ENCODE results near the gene CARD11. TPM values are rescaled to one million over a fixed set of nuclear protein-coding genes. Genes with fewer than 3 reads are reported as not detected.

Gene CARD11
- total RNA-seq, 3 donors from 2014 or later, result 0.80 to 2.9 (median 2.0) TPM

DNA sequence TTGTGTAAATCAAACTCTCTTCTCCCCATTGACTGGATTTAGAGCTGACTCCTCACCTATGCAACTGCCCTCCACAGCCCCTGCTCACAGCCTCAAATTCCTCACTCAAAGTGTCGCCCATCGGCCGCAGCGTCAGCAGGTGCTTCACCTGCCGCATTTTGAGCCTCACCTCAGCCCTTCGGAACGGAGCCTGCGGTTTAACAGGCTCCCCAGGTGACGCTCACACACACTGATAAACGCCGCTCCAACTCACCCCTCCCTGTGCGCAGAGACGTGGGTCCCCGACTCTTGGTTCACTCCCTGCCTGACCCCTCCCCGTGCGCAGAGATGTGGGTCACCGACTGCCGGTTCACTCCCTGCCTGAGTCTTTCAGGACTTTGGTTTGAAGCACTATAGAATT lies 57.1 kb downstream of the CARD11 start:
- Histone ChIP-seq H3K27ac (no peak overlapping the region), H3K9me3 (peaks cover 3 to 9% of the 10 kb centered on the region in 2 donors), H3K27me3 (no peaks in the 10 kb centered on the region), H3K4me3 (no peak overlapping the region), H3K36me3 (no peaks in the 10 kb centered on the region), H3K4me1 (no peaks in the 10 kb centered on the region)
- TF ChIP-seq POLR2A (IDR thresholded peaks at IDR 0.05) (no peak), POLR2AphosphoS5 (IDR thresholded peaks at IDR 0.05) (no peak)
- TF ChIP-seq, protein P1, sequence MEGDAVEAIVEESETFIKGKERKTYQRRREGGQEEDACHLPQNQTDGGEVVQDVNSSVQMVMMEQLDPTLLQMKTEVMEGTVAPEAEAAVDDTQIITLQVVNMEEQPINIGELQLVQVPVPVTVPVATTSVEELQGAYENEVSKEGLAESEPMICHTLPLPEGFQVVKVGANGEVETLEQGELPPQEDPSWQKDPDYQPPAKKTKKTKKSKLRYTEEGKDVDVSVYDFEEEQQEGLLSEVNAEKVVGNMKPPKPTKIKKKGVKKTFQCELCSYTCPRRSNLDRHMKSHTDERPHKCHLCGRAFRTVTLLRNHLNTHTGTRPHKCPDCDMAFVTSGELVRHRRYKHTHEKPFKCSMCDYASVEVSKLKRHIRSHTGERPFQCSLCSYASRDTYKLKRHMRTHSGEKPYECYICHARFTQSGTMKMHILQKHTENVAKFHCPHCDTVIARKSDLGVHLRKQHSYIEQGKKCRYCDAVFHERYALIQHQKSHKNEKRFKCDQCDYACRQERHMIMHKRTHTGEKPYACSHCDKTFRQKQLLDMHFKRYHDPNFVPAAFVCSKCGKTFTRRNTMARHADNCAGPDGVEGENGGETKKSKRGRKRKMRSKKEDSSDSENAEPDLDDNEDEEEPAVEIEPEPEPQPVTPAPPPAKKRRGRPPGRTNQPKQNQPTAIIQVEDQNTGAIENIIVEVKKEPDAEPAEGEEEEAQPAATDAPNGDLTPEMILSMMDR (IDR thresholded peaks at IDR 0.05), result no peak
- DNase-seq (ENCODE audit: low spot score in 2 of 2), result peak in 1 of 2 donors; percentile 25
- intact Hi-C loops (cut with DNase I; ENCODE audit: low total_unique reads), result no loop called here

DNA sequence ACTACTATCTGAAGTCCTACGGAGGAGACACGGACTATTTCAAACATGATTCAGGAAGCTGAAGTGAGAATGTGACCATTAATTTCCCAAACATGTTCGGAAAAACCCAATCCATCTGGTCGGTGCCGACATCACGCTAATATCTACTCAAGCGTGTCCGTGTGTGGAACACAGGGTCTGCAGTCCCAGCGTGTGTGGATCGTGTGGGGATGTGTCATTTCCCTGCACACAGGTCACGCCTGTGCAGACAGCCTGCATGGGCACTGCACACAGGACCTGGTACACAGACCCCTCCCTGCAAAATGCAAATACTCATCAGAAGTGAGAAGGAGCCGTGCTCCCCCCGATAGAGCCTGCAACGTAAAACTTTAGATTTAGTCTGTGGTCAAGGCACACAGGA lies 57.8 kb downstream of the CARD11 start:
- intact Hi-C loops (cut with DNase I; ENCODE audit: low total_unique reads), result no loop called here
- peaks cover 1 to 2% of the 10 kb centered on the region in 2 donors for H3K9me3 ChIP-seq
- no peak overlapping the region for H3K27ac ChIP-seq
- peak in 1 of 2 donors; percentile 49 for DNase-seq (ENCODE audit: low spot score in 2 of 2)
- H3K4me1 ChIP-seq, result no peaks in the 10 kb centered on the region
- H3K4me3 ChIP-seq, result no peak overlapping the region
- TF ChIP-seq, protein P1 (IDR thresholded peaks at IDR 0.05), result no peak
- TF ChIP-seq POLR2A (IDR thresholded peaks at IDR 0.05), result no peak
- TF ChIP-seq POLR2AphosphoS5 (IDR thresholded peaks at IDR 0.05), result no peak
- no peaks in the 10 kb centered on the region for H3K36me3 ChIP-seq
- no peaks in the 10 kb centered on the region for H3K27me3 ChIP-seq

DNA sequence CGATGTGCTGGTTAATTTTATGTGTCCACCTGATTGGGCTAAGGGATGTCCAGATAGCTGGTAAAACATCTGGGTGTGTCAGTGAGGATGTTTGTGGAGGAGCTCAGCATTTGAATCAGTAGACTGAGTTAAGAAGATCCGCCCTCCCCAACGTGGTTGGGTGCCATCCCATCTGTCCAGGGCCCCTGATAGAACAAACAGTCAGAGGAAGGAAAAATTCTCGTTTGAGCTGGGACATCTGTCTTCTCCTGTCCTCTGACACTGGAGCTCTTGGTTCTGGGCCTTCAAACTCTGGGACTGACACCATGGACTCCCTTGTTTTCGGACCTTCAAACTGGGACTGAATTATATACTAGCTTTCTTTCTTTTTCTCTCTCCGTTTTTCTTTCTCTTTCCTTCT lies 59.6 kb downstream of the CARD11 start:
- Histone ChIP-seq H3K4me3 (no peak overlapping the region), H3K4me1 (peaks cover 0 to 4% of the 10 kb centered on the region in 2 donors), H3K9me3 (no peaks in the 10 kb centered on the region), H3K27ac (no peak overlapping the region), H3K27me3 (no peaks in the 10 kb centered on the region), H3K36me3 (no peaks in the 10 kb centered on the region)
- TF ChIP-seq POLR2AphosphoS5 (IDR thresholded peaks at IDR 0.05) (no peak), POLR2A (IDR thresholded peaks at IDR 0.05) (no peak)
- TF ChIP-seq, protein P1 (IDR thresholded peaks at IDR 0.05), result no peak
- intact Hi-C loops (cut with DNase I; ENCODE audit: low total_unique reads), result no loop called here
- DNase-seq (ENCODE audit: low spot score in 2 of 2), result peak in 1 of 2 donors; percentile 17

DNA sequence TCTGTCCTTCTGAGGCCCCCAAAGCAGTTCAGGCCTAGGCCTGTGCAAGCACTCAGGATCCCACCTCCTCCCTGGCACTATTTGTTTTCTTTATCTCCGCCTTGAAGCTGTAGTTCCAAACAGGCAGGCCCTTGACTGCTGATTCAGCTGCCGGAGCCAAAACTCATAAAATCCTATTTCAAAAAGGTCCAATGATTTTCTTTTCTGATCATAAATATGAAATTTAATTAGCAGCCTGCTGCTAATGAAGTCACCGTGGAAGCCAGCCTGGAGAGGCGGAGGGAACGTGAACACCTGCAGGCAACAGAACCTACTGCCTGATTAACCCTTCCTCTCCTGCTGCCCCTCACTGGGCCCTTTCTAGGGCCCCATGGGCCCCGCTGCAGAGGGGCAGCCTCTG lies 60.1 kb downstream of the CARD11 start:
- H3K27me3 ChIP-seq, result no peaks in the 10 kb centered on the region

DNA sequence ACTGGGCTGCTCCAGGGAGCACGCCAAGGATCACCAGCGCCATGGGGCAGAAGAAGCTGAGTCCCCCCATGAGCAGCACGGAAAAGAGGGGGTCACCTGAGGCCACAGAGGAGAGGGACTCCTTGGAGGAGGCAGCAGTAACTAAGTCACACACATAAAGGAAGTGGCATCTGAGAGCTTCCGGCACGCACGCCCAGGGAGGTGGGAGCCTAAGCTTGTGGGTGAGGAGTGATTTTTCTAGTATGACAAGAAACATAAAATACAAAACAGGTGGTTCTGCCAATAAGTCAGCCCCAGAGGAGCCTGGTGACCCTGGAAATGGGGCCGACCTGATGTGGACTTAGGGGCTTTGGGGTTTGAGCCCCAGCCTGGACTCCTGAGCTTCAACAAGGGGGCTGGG lies 60.8 kb downstream of the CARD11 start:
- H3K9me3 ChIP-seq, result no peaks in the 10 kb centered on the region
- no peaks in the 10 kb centered on the region for H3K36me3 ChIP-seq
- DNase-seq (ENCODE audit: low spot score in 2 of 2), result no peak

More for the DNA sequence above, 60.1 kb downstream of the CARD11 start:
- intact Hi-C loops (cut with DNase I; ENCODE audit: low total_unique reads), result no loop called here
- peaks cover 0 to 7% of the 10 kb centered on the region in 2 donors for H3K4me1 ChIP-seq
- TF ChIP-seq, protein P1 (IDR thresholded peaks at IDR 0.05), result no peak
- TF ChIP-seq POLR2A (IDR thresholded peaks at IDR 0.05), result no peak
- TF ChIP-seq POLR2AphosphoS5 (IDR thresholded peaks at IDR 0.05), result no peak
- H3K36me3 ChIP-seq, result no peaks in the 10 kb centered on the region
- no peak overlapping the region for H3K27ac ChIP-seq
- no peak overlapping the region for H3K4me3 ChIP-seq
- no peak for DNase-seq (ENCODE audit: low spot score in 2 of 2)
- no peaks in the 10 kb centered on the region for H3K9me3 ChIP-seq

More for the DNA sequence above, 60.8 kb downstream of the CARD11 start:
- Histone ChIP-seq H3K27me3 (no peaks in the 10 kb centered on the region), H3K4me3 (no peak overlapping the region), H3K4me1 (peaks cover 0 to 7% of the 10 kb centered on the region in 2 donors), H3K27ac (no peak overlapping the region)
- TF ChIP-seq, protein P1 (IDR thresholded peaks at IDR 0.05), result no peak
- TF ChIP-seq POLR2AphosphoS5 (IDR thresholded peaks at IDR 0.05) (no peak), POLR2A (IDR thresholded peaks at IDR 0.05) (no peak)
- intact Hi-C loops (cut with DNase I; ENCODE audit: low total_unique reads), result no loop called here
